AG09319 (cell line): Measurements from ENCODE around the gene CD53.

Experiments
- DNase-seq: peaks from one replicate; pipeline ENCODE4 v3.0.0-alpha.2; 2010; ENCODE audit warnings: low read depth; ENCODE audit errors: extremely low read depth
- CTCF ChIP-seq: IDR thresholded peaks from 2 replicates; pipeline ENCODE4 v1.5.1; 2011; ENCODE audit warnings: low read depth, mild to moderate bottlenecking, inconsistent platforms, low read length, moderate library complexity

Gene CD53

GRCh38 chr1:110945626-110946025 is 72.7 kb downstream of the CD53 start:
- DNase-seq: no peak
- no peak for TF ChIP-seq CTCF

GRCh38 chr1:110948038-110948810 is 75.3 kb downstream of the CD53 start:
- no peak for DNase-seq
- TF ChIP-seq CTCF: no peak
